NCI-H2029 (cell line): ENCODE measurements around the gene MED13L.
"Not testable (repeated sequence)": the region's sequence is repeated elsewhere in the genome, so short reads cannot be mapped to it uniquely, and the experiment has no call there.

ENCODE experiments used
- DNase-seq: peaks from one replicate; lab custom pipeline; 2025; lab: John Stamatoyannopoulos, UW

The MED13L gene

GRCh38 chr12:116153113-116153512 lies 124.4 kb downstream of the MED13L start:
- DNase-seq: no peak

- no peak for DNase-seq
Measured at GRCh38 chr12:116152268-116152667, 125.2 kb downstream of the MED13L start.

- DNase-seq: no peak
Measured at GRCh38 chr12:116150452-116150851, 127.0 kb downstream of the MED13L start.

GRCh38 chr12:116150001-116150400 lies 127.5 kb downstream of the MED13L start:
- no peak for DNase-seq

GRCh38 chr12:116148844-116149243 lies 128.6 kb downstream of the MED13L start:
- no peak for DNase-seq

- DNase-seq: no peak
Measured at GRCh38 chr12:116146386-116146785, 131.1 kb downstream of the MED13L start.

- DNase-seq: no peak
Measured at GRCh38 chr12:116145451-116145850, 132.0 kb downstream of the MED13L start.

GRCh38 chr12:116144384-116144783 lies 133.1 kb downstream of the MED13L start:
- no peak for DNase-seq

GRCh38 chr12:116143909-116144308 lies 133.6 kb downstream of the MED13L start:
- DNase-seq: no peak

GRCh38 chr12:116142936-116143898 lies 134.3 kb downstream of the MED13L start:
- DNase-seq: no peak

- no peak for DNase-seq
Measured at GRCh38 chr12:116141833-116142162, 135.7 kb downstream of the MED13L start.

GRCh38 chr12:116141110-116141832 lies 136.2 kb downstream of the MED13L start:
- DNase-seq: no peak

GRCh38 chr12:116140529-116140928 lies 137.0 kb downstream of the MED13L start:
- no peak for DNase-seq

GRCh38 chr12:116138781-116139180 lies 138.7 kb downstream of the MED13L start:
- DNase-seq: no peak

GRCh38 chr12:116138364-116138763 lies 139.1 kb downstream of the MED13L start:
- DNase-seq: no peak

- no peak for DNase-seq
Measured at GRCh38 chr12:116137318-116137717, 140.2 kb downstream of the MED13L start.

GRCh38 chr12:116136340-116136739 lies 141.2 kb downstream of the MED13L start:
- no peak for DNase-seq

- peak; percentile 77 for DNase-seq
Measured at GRCh38 chr12:116135209-116135930, 142.1 kb downstream of the MED13L start.

- DNase-seq: no peak
Measured at GRCh38 chr12:116133636-116134214, 143.8 kb downstream of the MED13L start.

- DNase-seq: no peak
Measured at GRCh38 chr12:116133149-116133548, 144.3 kb downstream of the MED13L start.

GRCh38 chr12:116131987-116132386 lies 145.5 kb downstream of the MED13L start:
- DNase-seq: not testable (repeated sequence)

- DNase-seq: no peak
Measured at GRCh38 chr12:116131176-116131575, 146.3 kb downstream of the MED13L start.
